GM20431 (cell line): ENCODE results near the gene RPS6KA2.

Experiments
- in situ Hi-C: fragments of 300-500 bp; cut with MseI, MboI; formaldehyde crosslinking; loops from one replicate; pipeline ENCODE4 v1.15.0; 2020; ENCODE audit warnings: low sequenced_read_pairs; ENCODE audit not compliant: unreplicated experiment

RPS6KA2 gene

DNA sequence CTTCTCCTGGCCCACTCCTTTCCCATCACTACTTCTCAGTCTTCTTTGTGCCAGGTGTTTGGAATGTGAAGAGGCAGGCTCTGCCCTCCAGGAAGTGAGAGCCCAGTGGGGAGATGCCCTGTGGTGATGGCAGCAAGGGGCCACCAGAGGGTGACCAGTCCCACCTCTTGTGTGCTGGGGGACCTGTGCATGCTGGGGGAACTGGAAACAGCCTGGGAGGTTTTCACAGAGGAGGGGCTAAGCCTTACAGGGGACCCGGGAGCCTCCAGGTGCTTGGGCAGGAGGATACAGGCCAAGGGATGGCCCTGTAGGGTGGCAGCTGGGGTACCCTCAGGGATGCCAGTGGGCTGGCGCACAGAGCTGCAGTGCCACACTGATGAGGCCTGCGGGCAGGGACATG is 112.9 kb downstream of the RPS6KA2 start:
- in situ Hi-C loops: no loop called here

- in situ Hi-C loops: no loop called here
Measured at GRCh38 chr6:166512567-166512966, 114.5 kb downstream of the RPS6KA2 start.

- in situ Hi-C loops: no loop called here
Measured at GRCh38 chr6:166511316-166511715, 115.7 kb downstream of the RPS6KA2 start.

DNA sequence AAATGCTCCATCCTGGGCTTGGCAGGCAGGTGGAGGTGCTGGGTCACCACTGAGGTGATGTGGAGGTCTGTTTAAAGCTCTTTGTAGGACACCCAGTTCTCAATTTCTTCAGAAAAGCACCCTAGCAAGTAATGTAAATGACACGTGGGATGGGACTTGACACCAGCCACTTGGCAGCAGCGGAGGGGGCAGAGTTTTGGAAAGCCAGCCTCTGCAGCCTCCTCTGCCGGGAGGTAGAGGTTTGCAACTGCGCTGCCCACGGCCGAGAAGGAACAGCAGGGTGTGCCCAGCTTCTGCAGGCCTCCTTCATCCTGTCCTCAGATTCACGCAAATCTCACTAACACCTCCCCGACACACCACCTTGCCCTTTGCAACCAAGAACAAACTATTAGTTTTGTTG is 117.9 kb downstream of the RPS6KA2 start:
- in situ Hi-C loops: no loop called here

DNA sequence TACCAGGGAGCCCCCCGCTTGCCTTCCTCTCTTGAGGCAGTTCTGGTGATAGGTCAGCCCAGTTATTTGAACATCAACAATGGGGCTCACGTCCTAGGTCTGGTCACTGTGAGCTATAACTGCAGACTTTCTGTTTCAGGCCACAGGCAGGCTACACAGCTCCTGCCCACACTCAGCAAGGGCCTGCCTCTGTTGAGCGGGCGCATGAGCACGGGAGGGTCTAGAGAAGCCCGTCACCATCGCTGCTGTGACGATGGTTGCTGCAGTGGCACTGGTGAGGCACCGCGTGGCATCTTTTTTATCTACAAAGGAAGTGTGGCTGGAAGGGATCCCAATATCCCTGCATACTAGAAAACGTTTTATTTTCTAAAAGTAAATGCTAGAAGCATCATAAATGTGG is 118.3 kb downstream of the RPS6KA2 start:
- in situ Hi-C loops: no loop called here

- in situ Hi-C loops: no loop called here
Measured at GRCh38 chr6:166507809-166508564, 119.1 kb downstream of the RPS6KA2 start.

DNA sequence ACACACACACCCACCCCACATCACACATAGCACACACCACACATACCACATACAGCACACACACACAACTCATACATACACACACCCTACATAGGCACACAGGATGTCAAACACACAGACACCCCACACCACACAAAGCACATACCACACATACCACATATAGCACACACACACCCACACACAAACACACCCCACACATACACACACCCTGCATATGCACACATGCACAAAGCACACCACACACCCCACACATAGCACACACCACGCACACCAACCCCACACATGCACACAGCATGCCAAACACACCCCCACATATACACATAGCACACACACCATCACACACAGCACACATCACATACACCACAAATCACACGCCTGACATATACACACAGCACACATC is 119.7 kb downstream of the RPS6KA2 start:
- in situ Hi-C loops: no loop called here

DNA sequence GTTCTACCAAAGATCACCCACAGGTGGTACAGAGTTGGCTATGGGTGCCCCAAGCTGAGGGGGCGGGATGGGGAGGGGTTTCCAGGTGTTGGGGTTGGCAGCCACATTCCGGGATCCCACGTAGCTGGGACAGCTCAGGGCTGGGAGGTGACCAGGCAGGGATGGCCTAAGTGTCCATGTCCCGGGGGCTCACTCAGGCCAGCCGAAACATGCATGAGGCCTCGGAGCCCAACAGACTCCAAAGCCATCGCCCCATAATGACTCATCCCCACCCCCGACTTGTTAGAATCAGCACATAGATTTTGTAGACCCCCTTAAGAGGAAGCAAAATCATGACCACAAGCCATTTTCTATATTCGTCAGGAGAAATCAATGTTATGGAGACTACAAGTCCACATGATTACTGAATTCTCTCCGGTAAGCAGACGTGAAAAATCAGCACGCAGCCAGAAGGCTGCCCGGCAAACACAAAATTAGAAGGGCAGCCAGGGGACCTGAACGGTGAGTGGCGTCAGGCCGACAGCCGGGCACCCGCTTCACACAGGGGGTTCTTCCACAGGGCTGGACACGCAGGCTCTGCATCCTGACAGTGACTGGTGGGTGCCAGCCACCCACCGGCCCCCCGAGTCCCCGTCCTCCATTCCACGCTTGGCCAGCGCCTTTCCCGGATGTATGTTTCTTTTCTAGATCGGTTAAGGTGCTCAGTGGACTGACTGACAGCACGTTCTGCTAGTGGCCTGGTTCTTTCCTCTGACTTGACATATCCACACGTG is 121.7 kb downstream of the RPS6KA2 start:
- in situ Hi-C loops: no loop called here

- in situ Hi-C loops: no loop called here
Measured at GRCh38 chr6:166504100-166504499, 123.0 kb downstream of the RPS6KA2 start.

- in situ Hi-C loops: no loop called here
Measured at GRCh38 chr6:166503167-166503744, 123.8 kb downstream of the RPS6KA2 start.

- in situ Hi-C loops: no loop called here
Measured at GRCh38 chr6:166502453-166502852, 124.6 kb downstream of the RPS6KA2 start.

DNA sequence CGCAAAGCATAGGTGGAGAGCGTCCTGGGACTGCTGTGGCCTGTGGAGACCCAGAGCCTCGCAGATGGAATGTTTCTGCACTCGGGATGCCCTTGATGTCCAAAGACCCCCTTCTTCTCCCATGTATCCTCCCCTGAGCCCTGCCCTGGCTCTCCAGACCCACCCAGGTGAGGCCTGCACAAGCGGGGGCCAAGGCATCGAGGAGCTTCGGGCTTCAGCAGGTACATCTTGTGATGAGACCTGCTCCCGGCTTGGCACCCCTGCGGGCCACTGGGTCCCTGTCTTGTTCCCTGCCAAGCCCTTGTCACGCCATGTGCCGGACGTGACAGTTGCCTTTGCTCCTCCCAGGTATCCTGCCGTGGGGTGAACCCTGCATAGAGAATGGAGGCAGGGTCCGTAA is 125.8 kb downstream of the RPS6KA2 start:
- in situ Hi-C loops: no loop called here

DNA sequence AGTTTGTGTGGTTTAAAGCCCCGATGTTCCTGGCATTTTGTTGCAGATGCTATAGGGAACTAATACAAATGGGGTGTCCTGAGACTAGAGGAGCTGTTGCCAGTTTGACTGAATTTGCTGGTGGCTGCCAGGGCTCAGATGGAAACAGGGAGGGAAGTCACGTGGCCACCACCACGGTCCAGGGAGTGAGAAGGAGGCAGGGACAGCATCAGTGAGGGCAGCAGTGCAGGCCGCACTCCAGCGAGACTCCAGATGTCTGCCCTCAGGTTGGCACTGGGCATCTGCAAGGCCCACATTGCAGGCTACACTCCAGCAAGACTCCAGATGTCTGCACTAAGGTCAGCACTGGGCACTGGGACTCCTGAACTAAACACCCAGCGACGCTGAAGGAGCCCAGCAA is 126.8 kb downstream of the RPS6KA2 start:
- in situ Hi-C loops: no loop called here

GRCh38 chr6:166499350-166500163 is 127.5 kb downstream of the RPS6KA2 start:
- in situ Hi-C loops: no loop called here

DNA sequence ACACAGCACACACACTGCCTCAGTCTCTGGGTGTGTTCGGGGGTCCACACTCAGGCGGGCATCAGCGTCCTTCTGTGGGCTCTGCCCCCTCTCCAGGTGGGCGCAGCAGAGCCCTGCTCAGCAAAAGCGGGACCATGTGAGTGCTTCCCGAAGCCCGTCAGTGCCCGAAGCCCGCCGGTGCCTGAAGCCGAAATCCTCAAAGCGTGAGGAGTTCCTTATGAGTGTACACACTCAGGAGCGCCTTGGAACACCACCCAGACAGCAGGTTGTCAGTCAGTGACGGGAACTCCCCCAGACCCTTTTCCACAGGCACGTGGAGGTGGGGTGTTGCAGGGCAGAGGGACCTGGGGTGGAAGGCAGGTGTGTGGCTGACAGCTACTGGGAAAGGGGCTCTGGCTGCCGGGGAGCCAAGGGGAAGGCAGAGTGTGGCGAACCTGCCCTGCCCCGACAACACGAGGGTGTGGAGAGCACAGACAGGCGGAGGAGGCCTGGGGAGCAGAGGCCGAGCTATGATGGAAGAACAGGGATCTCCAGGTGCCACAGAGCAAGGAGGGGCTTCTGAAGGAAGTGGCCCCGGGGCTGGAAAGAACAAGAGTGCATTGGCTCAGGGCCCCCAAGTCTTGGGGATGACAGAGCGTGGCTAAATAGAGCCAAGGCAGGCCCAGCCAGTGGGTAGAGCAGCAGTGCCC is 128.2 kb downstream of the RPS6KA2 start:
- in situ Hi-C loops: no loop called here

- in situ Hi-C loops: no loop called here
Measured at GRCh38 chr6:166498228-166498627, 128.8 kb downstream of the RPS6KA2 start.

- in situ Hi-C loops: no loop called here
Measured at GRCh38 chr6:166497087-166497899, 129.8 kb downstream of the RPS6KA2 start.

GRCh38 chr6:166496460-166496859 is 130.6 kb downstream of the RPS6KA2 start:
- in situ Hi-C loops: no loop called here
